ENCODE results near the gene NSD2.

The NSD2 gene

DNA sequence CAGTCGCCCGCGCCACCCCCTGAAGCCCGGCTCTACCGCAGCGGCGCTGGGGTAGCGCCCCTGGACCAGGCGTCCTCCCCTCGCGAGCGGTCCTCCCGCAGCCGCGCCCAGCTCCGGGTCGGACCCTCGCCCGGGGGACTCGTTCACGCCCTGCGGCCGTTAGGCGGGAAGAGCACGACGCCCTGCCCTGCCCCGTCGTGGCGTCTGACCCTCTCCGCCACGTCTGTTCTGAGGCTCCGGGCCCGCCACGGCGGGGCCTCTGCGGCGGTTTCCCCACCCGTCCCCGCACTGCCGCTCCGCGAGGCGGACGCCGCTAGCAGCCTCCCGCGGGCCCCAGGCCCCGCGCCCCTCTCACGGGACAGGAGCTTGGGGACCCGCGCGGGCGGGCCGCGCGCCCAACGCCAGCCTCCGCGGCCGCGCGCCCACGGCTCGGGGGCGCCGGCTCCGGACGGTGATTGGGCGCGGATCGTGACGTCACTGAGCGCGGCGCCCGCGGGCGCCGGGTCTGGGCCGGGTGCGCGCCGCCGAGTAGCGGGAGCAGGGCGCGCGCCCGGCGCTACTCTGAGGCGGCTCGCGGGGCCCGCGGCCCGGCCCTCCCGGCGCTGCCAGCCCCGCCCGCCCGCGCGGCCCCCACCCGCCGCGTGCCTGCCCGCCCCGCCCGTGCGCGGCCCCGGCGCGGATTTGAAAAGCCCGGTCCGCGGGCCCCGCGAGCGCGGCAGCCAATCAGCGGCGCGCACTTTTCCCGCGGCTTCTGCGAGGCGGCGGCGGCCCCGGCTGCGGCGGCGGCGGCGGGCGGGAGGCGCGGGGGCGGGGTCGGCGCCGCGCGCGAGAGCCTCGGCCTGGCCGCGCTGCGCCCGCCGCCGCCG is at the start of gene NSD2:
TSS of gene NSD2 (plus strand) at position 816 of the 866 bp plus-strand sequence. CDS start 29,262 bp downstream, outside the sequence.
- no peaks in the 10 kb centered on the region for H3K9me3 Mint-ChIP-seq
- peaks cover 2% of the 10 kb centered on the region for H3K27me3 Mint-ChIP-seq
- H3K27ac Mint-ChIP-seq, result peak within 1 kb of the TSS; percentile 99
- ATAC-seq (ENCODE audit: low read depth), result peak; percentile 69
- peak; percentile 79 to 87 for DNase-seq (ENCODE audit: low spot score in 2 of 2)
- H3K36me3 Mint-ChIP-seq, result no peaks in the 10 kb centered on the region
- peaks cover 17% of the 10 kb centered on the region for H3K4me1 Mint-ChIP-seq
- peak within 1 kb of the TSS; percentile 83 for H3K4me3 Mint-ChIP-seq

DNA sequence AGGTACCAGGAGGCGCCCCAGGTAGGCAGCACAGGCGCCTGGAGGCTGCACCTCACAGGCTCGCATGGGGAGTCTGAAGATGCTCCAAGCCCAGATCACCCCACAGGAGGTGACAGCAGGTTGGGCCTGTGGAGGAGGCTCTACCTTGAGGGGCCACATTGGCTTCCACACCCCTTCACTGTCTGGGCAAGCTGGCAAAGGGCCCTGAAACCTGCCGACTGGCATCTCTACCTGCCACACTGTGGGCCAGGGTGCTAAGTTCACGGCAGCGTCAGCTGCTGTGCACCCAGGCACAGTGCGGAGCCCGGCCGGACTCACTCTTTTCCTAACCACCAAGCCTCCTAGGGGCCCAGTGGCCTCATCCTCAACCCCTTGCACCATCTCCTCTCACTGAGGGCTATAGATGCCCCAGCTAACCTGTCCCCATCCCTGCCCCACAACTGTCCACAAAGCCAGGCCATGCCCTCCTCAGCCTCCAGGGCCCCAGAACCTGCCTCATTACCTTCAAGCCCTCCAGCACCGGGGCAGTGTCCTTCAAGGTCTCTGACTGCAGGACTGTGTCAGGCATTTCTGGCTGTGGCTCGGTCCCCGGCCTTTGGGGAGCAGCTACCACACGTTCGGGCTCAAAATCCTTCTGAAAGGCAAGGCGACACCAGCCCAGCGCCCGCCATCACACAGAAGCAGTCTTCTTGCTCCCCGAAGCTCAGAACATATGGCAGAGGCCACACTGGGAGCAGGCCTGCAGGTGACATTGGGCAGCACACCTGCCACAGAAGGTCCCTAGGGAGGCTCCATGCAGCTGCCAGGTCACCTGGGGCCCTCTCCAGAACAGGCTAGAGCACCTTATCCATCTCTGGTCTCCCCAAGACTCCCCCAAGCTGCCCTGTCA is 49.3 kb upstream of the NSD2 start:
- Mint-ChIP-seq H3K4me1 (no peaks in the 10 kb centered on the region), H3K27me3 (no peaks in the 10 kb centered on the region), H3K4me3 (no peak overlapping the region), H3K9me3 (no peaks in the 10 kb centered on the region), H3K27ac (no peak overlapping the region), H3K36me3 (peaks cover 31% of the 10 kb centered on the region)
- no peak for ATAC-seq (ENCODE audit: low read depth)
- DNase-seq (ENCODE audit: low spot score in 2 of 2), result no peak

DNA sequence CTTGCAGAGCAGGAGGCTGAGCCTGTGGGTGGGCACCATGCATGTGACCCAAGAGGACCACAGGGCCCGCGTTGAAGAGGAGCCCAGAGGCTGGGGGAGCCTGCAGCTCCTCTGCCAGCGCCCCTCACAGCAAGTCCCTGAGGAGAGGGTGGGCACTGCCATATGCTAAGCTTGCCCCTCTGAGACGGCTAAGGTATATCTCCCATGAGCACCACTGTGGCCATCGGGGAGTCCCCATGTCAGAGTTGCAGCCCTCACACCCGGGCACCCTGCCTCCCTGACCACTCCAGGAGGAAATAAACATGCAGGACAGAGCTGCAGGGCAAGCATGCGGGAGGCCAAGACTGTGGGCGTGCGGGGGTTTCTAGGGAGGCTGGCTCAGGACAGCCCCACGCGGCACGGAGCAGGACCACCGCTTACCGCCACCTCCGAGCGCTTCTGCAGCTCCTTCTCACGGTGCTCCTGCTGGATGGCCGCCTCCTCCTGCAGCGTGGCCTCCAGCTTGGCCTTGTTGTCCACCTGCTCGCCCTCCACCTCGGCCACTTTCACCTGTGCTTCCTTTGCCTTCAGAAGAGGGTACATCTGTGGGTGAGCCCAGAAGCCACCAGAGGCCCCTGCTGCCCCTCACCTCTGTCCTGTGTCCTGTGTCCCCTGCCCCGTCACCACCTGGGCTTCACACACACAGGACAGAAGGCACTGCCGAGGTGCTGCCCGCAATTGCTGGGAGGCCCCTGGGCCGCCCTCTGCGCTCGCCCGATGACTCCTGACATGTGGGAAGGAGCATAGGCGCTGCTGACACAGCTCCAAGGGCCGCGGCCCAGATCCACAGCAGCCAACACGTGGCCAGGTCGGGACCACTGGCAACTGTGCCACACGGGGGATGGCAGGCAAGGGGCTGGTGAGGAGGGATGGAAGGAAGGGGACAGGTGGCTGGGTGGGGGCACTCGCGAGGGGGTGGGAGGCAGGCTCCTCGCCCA is 48.3 kb upstream of the NSD2 start:
- peak overlapping the region; percentile 78 for H3K27ac Mint-ChIP-seq
- no peaks in the 10 kb centered on the region for H3K4me1 Mint-ChIP-seq
- H3K4me3 Mint-ChIP-seq, result no peak overlapping the region
- no peaks in the 10 kb centered on the region for H3K9me3 Mint-ChIP-seq
- ATAC-seq (ENCODE audit: low read depth), result no peak
- H3K36me3 Mint-ChIP-seq, result peaks cover 32% of the 10 kb centered on the region
- DNase-seq (ENCODE audit: low spot score in 2 of 2), result no peak
- H3K27me3 Mint-ChIP-seq, result no peaks in the 10 kb centered on the region

DNA sequence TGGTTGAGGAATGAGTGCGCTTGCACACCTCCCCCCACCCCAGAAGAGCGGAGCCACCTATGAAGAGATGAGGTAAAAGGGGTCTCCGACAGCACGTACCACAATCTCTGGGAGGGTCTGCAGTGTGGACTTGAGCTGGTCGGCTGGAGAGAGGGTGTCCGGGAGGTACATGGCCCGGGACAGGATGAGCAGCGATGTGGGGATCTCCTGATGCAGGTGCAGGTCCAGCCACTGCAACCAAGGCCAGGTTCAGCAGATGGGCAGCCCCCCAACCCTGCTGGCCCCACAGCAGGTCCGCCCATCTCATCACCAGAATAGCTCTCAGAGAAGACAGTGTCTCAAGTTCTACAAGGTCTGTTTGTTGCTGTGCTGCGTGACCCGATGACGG is 47.7 kb upstream of the NSD2 start:
- DNase-seq (ENCODE audit: low spot score in 2 of 2), result no peak

DNA sequence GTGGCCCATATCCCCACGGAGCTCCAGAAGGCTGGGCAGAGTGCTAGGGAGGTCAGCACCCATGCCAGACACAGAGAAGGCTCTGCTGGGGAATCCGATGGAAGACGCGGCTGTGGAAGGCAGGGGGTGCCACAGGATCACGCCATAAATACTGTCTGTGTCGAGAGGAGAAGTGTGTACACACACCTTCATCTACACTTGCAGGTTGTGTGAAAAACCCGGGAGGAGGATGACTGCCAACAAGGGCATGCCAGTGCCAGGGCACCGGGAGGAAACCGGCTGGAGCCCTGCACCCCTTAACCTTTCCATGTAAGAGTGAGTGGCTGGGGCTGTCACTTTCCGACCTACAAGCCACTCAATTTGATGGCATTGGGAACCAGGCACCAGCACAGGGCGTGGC is 46.4 kb upstream of the NSD2 start:
- Mint-ChIP-seq H3K4me3 (no peak overlapping the region), H3K36me3 (peaks cover 30% of the 10 kb centered on the region), H3K9me3 (no peaks in the 10 kb centered on the region), H3K27ac (no peak overlapping the region), H3K27me3 (no peaks in the 10 kb centered on the region), H3K4me1 (no peaks in the 10 kb centered on the region)
- ATAC-seq (ENCODE audit: low read depth) (no peak), DNase-seq (ENCODE audit: low spot score in 2 of 2) (no peak)

More for the DNA sequence above, 47.7 kb upstream of the NSD2 start:
- no peaks in the 10 kb centered on the region for H3K27me3 Mint-ChIP-seq
- H3K4me1 Mint-ChIP-seq, result no peaks in the 10 kb centered on the region
- H3K9me3 Mint-ChIP-seq, result no peaks in the 10 kb centered on the region
- peaks cover 31% of the 10 kb centered on the region for H3K36me3 Mint-ChIP-seq
- ATAC-seq (ENCODE audit: low read depth), result no peak
- no peak overlapping the region for H3K27ac Mint-ChIP-seq
- H3K4me3 Mint-ChIP-seq, result no peak overlapping the region

DNA sequence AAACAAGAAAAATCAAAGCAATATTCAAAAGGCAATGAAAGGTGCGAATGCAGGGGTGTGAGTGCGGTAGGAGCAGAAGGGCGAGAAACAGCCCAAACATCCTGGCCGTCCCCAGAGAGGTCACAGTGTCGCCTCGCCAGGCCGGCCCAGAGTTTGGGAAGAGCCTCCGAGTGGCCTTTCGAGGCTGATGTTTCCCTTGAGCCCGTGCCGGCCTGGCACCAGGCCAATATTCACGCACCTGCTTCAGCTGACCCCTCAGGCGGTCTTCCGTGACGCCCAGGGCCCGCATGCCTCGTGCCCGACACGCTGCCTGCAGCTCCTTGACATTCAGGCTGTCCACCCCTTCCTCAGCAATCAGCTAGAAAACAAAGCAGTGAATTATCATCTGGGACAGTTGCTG is 45.9 kb upstream of the NSD2 start:
- DNase-seq (ENCODE audit: low spot score in 2 of 2) (no peak), ATAC-seq (ENCODE audit: low read depth) (no peak)
- H3K9me3 Mint-ChIP-seq, result no peaks in the 10 kb centered on the region
- no peaks in the 10 kb centered on the region for H3K27me3 Mint-ChIP-seq
- no peak overlapping the region for H3K4me3 Mint-ChIP-seq
- no peaks in the 10 kb centered on the region for H3K4me1 Mint-ChIP-seq
- peaks cover 31% of the 10 kb centered on the region for H3K36me3 Mint-ChIP-seq
- no peak overlapping the region for H3K27ac Mint-ChIP-seq

DNA sequence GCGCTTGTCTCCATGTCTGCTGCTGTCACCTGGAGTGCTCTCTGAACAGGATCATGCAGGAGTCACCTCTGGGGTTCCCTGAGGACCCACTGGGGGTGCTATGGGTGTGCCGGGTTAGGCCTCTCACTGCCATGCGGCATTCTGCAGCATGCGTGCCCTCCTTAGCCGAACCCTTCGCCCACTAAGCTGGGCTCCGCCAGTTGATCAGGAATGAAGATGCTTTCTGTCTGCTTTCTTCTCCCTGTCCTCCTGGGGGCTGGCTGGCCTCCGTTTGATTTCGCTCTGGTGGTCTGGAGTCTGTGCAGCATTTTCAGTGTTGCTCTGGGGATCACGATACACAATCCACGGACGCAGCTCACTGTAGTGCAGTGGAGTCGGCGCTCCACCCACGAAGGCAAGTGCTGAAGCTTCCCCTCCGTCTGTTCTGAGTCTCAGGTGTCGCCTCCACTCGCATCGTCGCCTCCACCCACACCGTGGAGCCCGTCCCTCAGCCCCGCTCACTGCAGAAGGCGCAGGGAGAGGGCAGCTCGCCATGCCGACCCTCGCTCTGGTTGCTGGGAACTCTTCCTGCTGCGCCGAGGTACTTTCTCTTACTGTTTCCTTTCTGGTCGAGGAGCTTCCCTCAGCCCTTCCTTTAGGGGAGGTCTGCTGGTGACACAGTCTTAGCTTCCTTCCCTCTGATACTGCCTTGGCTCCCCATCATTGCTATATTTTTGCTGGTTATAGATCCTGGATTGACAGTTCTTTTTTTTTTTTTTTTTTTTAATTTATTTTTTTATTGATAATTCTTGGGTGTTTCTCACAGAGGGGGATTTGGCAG is 44.5 kb upstream of the NSD2 start:
- H3K9me3 Mint-ChIP-seq, result no peaks in the 10 kb centered on the region
- DNase-seq (ENCODE audit: low spot score in 2 of 2) (no peak), ATAC-seq (ENCODE audit: low read depth) (no peak)
- no peak overlapping the region for H3K27ac Mint-ChIP-seq
- H3K36me3 Mint-ChIP-seq, result peaks cover 38% of the 10 kb centered on the region
- no peaks in the 10 kb centered on the region for H3K27me3 Mint-ChIP-seq
- no peak overlapping the region for H3K4me3 Mint-ChIP-seq
- H3K4me1 Mint-ChIP-seq, result no peaks in the 10 kb centered on the region

DNA sequence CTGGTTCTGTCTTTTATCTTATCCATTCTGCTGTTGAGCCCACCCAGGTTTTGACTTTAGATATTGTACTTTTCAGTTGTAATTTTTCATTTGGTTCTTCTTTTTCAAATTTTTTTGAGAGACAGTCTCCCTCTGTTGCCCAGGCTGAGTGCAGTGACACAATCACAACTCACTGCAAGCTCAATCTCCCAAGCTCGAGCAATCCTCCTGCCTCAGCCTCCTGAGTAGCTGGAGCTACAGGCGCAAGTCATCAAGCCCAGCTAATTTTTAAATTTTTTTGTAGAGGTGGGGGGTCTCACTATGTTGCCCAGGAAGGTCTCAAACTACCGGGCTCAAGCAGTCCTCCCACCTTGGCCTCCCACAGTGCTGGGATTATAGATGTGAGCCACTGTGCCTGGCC is 41.0 kb upstream of the NSD2 start:
- H3K36me3 Mint-ChIP-seq, result peaks cover 28% of the 10 kb centered on the region
- DNase-seq (ENCODE audit: low spot score in 2 of 2) (no peak), ATAC-seq (ENCODE audit: low read depth) (no peak)
- H3K27ac Mint-ChIP-seq, result no peak overlapping the region
- H3K9me3 Mint-ChIP-seq, result no peaks in the 10 kb centered on the region
- peaks cover 18% of the 10 kb centered on the region for H3K4me1 Mint-ChIP-seq
- H3K27me3 Mint-ChIP-seq, result no peaks in the 10 kb centered on the region
- H3K4me3 Mint-ChIP-seq, result no peak overlapping the region

DNA sequence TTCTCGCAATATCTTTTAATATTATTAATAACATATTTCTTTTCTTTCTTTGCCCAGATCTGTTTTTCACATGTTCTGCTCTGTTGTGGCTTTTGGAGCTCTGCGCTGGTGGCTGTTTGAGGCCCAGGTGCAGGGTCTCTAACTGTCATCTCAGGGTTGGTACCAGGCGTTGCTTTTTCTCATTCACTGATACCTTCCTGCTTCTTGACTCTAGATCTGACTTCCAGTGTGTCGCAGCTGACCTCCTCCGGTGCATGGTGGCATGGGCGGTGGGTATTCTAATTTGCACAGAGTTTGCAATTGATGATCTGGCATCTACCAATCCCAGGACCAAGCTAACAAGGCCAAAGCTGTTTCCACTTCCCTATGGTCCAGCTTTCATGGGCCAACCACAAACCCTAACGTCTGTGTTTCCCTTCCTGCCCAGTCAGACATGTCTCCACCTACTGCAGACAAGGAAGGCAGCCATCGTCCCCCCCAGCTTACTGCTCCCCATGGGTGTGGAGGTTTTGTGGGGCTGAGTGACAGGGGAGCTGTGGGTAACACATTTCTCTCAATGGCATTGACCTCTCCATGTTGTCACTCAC is 40.5 kb upstream of the NSD2 start:
- H3K27ac Mint-ChIP-seq, result no peak overlapping the region

DNA sequence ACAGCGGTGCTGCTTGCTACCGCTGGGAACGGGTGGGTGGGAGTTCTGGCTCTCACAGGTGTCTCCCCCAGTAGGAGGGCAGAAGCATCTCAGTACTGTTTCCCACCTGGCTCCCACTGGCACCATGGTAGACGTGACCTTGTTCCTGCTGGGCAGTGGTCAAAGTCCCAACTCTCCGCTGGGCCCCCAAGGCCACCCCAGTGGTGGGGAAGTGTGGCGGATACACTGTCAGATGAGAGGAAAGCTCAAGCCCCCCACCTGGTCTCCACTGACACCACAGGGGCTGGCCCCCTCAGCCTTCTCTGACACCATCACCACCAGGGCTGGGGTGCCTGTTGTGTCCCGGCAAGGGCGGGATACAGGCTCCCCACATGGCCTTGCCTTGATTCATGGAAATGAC is 39.9 kb upstream of the NSD2 start:
- Mint-ChIP-seq H3K27ac (peak overlapping the region; percentile 77), H3K36me3 (peaks cover 30% of the 10 kb centered on the region), H3K9me3 (no peaks in the 10 kb centered on the region), H3K4me3 (no peak overlapping the region), H3K27me3 (no peaks in the 10 kb centered on the region), H3K4me1 (peaks cover 18% of the 10 kb centered on the region)
- no peak for ATAC-seq (ENCODE audit: low read depth)
- DNase-seq (ENCODE audit: low spot score in 2 of 2), result no peak

More for the DNA sequence above, 40.5 kb upstream of the NSD2 start:
- Mint-ChIP-seq H3K9me3 (no peaks in the 10 kb centered on the region), H3K36me3 (peaks cover 28% of the 10 kb centered on the region), H3K27me3 (no peaks in the 10 kb centered on the region), H3K4me3 (no peak overlapping the region), H3K4me1 (peaks cover 18% of the 10 kb centered on the region)
- DNase-seq (ENCODE audit: low spot score in 2 of 2), result no peak
- ATAC-seq (ENCODE audit: low read depth), result no peak

DNA sequence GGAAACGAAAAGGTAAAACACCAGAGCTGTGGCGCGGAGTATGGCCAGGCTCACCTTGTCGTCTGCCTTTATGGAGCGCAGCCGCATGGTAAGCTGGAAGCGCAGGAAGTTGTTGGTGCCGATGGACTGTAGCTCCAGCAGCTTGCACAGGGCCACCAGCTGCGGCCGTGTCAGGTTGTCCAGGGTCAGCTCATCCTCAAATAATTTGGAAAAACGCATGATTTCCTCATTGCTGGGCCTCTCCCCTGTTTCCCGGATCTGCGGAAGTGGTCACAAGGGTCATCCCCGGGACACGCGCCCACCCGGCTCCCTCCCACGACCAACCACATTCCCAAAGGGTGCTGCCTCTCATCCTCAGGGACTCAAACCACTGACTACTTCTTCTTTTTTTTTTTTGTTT is 38.5 kb upstream of the NSD2 start:
- H3K4me3 Mint-ChIP-seq, result no peak overlapping the region
- peaks cover 18% of the 10 kb centered on the region for H3K4me1 Mint-ChIP-seq
- DNase-seq (ENCODE audit: low spot score in 2 of 2) (no peak), ATAC-seq (ENCODE audit: low read depth) (no peak)
- H3K9me3 Mint-ChIP-seq, result no peaks in the 10 kb centered on the region
- H3K27ac Mint-ChIP-seq, result peak overlapping the region; percentile 92
- peaks cover 30% of the 10 kb centered on the region for H3K36me3 Mint-ChIP-seq
- H3K27me3 Mint-ChIP-seq, result no peaks in the 10 kb centered on the region

DNA sequence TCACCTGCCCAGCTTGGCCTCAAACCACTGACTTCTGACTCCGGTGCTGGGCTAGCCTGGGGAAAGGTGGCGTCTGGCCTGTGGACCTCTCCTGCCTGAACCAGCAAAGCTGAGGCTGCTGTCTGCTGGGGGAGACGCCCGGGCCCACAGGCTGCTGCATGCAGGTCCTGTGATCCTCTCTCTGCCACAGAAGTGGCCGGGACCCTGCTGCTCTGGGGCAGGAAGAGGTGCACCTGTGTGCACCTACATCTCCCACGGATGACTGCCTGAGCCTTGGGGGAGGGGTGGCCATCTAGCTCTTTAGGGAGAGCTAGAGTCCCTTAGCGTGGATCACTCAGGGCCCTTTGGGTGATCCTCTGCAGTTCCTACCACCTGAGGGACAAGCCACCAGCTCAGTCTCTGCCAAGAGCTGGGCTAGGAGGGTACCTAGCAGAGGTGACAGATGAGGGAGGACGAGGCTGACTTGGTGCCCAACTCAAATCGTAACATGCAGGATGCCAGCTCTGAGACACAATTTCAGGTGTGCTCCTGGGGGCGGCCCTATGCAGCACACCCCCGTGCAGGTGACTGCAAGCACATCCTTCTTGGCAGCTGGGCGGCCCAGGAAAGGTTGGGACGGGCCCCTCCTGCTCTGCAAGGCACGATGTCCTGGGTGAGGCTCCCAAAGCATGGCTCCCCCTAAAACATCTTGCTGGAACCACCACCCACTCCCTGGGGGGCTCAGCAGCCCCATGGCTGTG is 37.7 kb upstream of the NSD2 start:
- Mint-ChIP-seq H3K4me3 (peak overlapping the region; percentile 51), H3K27me3 (no peaks in the 10 kb centered on the region), H3K27ac (peak overlapping the region; percentile 92), H3K4me1 (peaks cover 18% of the 10 kb centered on the region), H3K36me3 (peaks cover 30% of the 10 kb centered on the region), H3K9me3 (no peaks in the 10 kb centered on the region)
- ATAC-seq (ENCODE audit: low read depth) (peak; percentile 7), DNase-seq (ENCODE audit: low spot score in 2 of 2) (no peak)

Measured in memory B cell (primary cell).